Activated CD8-positive, alpha-beta memory T cell treated with anti-CD3 and anti-CD28 coated beads, Interleukin-2, amount 50 U/mL, for 24 hours (primary cell): ENCODE data around the gene PSMA3.
A peak's percentile ranks its signal among the peaks of the same experiment; 100 is the strongest.
"Not testable (repeated sequence)": the region's sequence is repeated elsewhere in the genome, so short reads cannot be mapped to it uniquely, and the experiment has no call there.

Source experiments
- DNase-seq: peaks from one replicate; pipeline ENCODE4 v3.0.0-alpha.2; 2020; ENCODE audit errors: extremely low read depth

The PSMA3 gene

DNA sequence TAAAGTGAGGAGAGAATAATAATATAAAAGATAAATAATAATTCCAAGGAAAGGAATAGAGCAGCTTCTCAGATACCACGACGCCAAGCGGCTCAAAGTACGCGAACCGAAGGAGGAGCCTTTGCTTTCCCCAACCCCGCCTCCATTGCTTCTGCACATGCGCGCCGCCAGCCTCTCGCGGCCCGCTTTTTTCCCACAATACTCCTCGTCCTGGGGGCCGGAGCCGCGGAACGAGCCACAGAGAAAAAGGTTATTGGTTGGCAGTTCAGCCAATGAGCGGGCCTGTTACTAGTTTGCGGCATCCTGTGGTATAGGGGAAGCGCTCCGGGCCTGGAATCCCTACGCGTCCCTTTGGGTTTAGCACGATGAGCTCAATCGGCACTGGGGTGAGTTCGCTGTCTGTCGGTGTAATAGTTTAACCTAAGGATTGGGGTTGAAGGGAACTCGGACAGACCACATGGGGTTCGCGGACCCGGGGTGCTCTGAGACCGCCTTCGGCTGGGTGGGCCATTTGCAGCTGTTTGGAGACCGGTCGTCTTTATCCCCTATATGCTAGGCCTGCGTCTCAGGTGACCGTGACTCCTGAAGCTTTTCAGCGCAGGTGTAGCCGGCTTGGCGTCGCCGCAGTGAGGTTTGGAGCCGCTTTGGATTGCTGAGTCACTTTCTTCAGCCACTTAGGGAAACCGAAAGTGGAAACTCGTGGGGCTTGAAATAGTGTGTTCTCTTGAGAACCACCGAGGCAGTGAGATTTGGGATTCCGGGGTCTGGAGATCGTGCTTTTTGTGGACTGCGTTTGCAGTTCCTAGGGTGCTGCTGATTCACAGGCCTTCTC lies at the start of gene PSMA3:
TSS of gene PSMA3 (plus strand) at position 288 of the 832 bp plus-strand sequence. CDS start at position 366, 78 bp downstream.
- DNase-seq = peak; percentile 98

DNA sequence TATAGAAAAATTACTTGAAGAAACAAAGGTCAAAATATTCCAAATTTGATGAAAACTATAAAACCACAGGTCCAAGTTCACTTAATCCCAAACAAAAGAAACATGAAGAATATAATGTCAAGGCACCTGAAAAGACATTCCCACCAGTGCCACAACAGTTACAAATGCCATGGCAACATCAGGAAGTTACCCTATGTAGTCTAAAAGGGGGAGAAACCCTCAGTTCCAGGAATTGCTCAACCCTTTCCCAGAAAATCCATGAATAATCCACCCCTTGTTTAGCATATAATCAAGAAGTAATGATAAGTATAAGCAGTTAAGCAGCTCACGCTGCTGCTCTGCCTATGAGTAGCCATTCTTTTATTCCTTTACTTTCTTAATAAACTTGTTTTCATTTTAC lies 48.4 kb upstream of the PSMA3 start:
- no peak for DNase-seq

DNA sequence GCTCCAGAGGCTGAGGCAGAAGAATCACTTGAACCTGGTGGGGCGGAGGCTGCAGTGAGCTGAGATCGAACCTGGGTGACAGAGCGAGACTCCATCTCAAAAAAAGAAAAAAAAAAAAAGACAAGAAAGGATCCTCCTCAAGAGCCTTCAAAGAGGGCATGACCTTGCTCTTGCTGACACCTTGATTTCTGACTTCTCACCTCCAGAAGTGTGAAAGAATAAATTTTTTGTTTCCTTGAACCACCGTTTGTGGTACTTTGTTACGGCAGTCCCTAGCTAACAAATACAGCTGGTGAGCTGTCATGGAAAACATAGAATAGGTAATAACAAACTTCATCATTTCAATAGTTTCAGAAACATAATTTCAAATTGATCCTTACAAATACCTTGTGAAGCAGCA lies 46.6 kb upstream of the PSMA3 start:
- no peak for DNase-seq

DNA sequence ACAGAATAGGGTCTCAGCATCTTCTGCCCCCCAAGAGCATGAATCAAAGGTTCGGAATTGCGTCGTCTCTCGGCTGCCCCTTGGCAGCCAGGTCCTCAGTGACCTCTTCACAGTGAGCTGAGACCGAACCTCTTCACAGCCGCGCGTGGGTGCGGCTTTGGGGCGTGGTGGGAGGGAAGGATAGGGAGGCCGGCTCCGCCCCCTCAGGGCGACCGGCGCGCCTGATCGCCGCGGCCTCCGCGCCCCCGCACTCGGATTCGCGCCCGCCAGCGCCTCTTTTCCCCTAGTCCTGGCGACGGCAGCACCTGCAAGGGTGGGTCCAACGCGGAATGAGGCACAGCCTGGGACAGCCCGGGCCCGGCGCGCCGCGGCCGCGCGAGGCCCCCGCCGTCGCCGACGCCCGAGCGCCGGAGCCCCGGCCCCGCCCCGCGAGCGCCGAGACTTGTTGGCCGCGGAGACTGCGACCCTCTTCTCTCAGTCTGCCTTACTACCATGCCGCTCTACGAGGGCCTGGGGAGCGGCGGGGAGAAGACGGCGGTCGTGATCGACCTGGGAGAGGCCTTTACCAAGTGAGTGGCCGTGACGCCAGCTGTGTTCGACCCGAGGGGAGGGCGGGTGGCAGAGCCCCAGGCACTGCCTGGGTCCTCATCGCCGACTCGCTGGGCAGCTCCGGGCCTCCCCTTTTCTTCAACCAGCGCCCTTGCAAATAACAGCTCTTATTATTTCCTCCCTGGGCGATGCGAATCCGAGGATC lies 44.7 kb upstream of the PSMA3 start, which contains the start of gene ACTR10:
TSS of gene ACTR10 (plus strand) at position 424 of the 754 bp plus-strand sequence. CDS start at position 493, 69 bp downstream.
- DNase-seq = peak; percentile 68

DNA sequence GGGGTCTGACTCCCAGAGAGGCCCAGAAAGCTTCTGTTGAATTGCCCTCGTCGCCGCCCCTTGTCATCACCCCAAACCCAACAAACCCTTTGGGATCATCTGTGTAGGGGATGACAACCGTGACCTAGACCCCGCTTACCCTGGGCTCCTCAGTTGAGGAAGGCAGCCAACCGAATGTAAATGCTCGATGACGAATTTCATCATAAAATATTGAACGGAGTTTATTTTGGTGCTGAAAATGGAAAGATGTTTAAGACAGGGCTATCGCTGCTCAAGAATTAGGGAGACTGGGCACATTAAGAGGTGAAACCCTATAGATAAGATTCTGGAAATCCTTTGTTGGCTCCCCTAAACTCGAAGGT lies 44.2 kb upstream of the PSMA3 start:
- no peak for DNase-seq

DNA sequence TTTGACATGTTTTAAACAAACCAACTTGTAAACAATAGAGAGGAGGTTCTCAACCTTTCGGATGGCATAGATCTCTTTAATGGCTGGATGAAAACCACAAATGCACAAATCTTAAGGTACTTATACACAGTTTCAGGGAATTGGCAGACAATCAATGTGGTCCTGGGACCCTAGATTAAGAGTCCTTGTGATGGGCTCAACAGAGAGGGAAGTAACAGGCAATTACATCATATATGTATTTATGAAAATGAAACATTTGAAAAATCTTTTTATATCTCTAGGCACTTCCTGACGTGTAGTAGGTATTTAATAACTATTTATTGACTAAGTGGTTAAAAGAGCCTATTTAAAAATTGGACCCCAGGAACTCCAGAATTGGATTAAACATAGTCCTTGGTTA lies 43.8 kb upstream of the PSMA3 start:
- DNase-seq = no peak

DNA sequence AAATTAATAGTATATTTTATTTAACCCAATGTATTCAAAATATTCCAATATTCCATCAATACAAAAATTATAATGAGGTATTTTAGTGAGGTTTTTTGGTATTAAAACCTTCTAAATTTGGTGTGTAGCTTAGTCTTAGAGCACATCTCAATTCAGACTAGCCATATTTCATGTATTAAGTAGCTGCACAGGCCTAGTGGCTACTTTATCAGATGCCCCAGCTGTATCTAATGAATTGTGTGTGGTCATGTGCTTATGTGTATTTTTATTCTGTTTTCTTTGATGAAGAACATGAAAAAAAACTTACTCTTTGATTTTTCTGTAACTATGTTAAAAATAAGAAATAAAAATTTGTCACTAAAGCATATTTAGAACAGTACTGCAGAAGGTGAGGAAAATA lies 31.5 kb upstream of the PSMA3 start:
- DNase-seq = no peak

DNA sequence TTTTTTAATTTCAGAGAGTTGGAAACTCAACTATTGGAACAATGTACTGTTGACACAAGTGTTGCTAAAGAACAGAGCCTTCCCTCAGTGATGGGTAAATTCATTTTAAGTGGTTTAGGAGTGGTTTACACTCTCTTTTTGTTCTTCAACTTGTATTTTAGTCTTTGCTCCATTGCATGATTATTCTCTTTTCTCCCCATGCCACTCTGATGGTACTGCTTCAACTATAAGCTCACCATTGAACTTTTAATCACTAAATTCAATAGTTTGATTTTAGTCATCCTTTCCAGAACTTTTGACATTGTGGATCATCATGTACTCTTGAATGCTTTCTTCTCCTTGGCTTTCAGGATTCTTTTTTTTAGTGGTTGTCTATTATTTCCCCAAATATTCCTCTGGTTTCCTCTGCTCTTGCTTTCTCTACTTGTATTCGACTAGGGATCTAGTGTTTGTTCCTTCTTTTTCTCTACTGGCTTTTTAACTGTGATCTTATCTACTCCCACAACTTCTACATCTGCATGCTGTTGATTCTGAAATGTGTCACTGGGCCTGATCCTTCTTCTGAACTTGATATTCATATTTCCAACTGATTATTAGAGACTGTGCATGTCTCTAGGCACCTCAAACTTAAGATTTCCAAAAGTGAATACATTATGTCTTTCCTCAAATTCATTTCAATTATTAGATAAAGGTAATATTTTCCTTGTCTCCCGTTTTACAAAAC lies 29.3 kb upstream of the PSMA3 start:
- DNase-seq = no peak

DNA sequence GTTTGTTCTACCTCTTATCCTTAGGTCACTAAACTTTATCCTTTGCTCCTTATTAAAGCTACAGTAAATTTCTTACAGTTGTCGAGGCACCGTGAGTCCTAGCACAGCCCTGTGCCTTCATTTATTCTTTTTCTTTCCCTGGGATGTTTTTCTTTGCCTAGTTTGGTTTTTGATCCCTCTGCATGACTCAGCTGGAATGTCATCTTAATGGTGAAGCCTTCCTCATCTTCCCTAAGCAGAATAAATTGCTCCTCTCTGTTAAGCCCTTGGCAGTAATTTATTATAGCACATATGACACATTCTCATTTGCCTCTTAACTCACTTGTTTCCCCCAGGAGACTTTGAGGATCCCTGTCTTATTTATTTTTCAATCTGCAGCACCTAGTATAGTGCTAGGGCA lies 28.1 kb upstream of the PSMA3 start:
- DNase-seq = no peak

DNA sequence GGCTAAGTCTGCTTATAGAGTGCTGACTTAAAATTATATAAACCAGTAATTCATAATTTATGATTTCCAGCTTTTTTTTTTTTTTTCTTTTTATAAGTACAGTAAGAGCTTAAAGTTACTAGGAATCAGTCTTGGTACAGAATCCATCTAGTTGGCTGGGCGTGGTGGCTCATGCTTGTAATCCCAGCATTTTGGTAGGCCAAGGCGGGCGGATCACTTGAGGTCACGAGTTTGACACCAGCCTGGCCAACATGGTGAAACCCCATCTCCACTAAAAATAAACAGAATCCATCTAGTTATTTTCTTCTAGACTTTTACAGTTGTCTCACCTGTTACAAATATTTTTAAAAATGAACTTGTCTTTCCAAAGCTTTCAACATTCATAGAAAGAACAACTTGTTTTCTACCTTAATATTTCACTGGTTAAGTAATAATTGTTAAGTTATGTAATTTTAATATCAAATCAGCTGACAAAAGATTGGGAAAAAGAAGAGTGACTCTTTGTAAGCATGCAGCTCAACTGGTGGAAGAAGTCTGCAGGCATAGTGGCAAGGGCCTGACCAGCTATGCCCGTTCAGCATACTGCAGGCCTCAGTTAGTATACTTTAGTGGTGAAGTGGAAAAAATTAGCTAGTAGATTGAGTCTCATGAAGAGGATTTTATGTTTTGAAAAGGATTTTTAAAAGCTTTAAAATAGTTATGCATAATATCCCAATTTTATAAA lies 17.4 kb upstream of the PSMA3 start:
- no peak for DNase-seq

DNA sequence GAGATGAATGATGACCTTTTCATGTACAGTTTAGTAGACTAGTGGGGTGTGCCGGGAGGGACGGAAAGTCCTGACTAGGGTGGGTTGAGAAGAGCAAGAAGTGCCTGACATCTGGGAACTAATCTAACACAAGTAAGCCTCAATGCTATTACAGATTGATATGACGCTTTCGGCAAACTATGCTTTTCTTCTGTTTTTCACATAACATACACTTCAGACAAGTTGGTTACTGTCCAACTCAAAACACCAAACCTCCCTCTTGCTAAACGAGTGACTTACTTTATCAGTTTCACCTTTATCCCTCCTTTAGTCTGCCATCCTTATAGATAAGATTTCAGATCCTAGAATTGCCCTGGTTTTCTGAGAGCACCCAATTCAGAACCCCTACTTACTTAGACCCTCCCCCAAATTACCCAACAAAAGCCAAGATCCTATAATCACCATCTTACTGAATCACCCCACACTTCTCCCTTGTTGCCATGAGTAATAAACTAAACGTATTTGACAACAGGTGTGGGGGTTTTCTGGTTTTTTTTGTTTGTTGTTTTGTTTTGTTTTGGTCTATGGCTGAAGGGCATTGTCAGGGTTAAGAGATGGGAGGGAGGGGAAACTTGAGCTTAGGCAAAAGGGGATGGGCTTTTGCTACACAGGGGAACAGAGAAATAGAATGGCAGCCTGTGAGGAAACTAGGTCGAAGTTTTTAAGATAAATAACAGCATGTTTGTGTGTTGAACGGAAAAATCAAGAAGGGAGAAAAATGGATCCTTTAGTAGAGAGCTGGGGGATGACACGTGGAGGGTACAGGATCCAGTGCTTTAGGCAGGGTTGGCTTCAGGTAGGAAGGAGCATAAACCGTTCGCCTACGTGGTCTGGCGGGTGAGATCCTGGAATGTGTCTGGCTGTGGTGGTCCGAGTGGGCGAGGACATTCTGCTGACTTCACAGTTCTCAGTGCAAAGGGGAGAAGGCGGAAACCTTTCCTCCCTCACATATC lies 6.1 kb upstream of the PSMA3 start:
- DNase-seq = no peak

DNA sequence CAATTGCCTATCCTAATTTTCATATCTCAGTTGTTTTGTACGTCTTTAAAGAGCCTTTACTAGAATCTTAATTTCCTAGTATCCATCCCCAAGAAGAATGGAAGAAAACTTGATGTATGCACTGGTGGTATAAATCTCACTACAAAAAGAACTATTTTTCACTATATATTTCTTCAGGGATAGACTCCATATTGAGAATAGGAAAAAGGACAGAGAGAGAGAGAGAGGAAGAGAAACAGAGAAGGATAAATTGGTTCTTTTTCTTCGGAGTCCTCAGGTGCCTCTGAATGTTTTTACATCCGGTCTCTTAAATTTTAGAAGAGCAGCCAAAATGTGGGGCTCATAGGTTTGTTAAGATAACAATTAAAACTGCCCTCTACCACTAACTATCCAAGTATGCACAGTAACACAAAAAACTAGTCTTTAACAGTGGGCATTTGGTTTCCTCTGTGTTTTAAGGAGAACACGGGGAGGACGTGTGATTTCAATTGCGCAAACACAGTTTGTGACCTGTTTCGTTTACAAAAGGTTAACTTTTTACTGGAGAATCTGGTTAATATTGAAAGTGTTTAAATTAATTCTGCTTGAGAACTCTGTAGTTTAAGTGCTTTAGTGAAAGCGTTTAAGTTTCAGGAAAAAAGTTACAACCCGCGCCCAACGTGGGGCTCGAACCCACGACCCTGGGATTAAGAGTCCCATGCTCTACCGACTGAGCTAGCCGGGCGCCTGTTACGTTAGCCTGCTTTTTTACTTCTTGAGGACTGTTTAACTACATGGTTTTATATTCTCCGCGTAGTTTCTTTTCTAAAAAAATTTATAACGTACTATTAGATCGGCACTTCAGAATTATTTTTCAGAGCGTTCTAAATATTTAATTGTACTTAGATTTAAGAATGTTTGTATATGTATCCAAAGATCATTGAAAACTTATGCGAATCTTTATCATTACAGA lies 5.1 kb upstream of the PSMA3 start:
- peak; percentile 60 for DNase-seq

DNA sequence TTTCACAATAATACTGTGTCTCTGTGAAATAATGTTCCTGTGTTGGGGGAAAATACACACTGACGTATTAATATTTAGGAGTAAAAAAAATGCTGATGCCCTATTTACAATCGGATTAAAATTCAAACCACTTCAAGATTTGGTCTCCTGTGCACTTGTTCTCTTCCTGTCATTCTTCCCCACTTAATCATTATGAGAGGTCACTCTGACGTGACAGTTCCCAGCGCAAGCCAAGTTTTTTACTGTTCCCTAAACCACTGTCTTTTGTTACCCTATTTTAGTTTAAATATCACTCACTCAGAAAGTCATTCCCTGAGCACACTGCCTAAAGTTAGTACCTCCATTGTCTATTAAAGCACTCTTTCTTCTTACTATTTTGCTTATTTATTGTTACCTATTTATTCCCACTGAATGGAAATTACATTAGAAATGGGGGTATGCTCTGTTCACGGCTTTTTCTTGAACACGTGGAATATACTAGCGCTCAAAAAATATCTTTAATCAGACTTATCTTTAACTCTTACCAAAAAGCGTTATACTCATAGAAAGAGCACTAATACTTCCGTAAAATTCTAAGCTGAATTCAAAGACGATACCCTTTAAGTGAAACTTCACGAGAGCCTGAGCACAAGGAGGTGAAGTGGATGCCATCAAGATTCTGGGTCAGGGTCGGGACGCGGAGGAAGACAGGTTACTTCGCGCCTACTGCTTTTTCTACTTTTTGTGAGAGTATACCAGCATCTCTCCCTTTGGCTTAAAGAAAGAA lies 670 bp upstream of the PSMA3 start:
- DNase-seq = no peak

DNA sequence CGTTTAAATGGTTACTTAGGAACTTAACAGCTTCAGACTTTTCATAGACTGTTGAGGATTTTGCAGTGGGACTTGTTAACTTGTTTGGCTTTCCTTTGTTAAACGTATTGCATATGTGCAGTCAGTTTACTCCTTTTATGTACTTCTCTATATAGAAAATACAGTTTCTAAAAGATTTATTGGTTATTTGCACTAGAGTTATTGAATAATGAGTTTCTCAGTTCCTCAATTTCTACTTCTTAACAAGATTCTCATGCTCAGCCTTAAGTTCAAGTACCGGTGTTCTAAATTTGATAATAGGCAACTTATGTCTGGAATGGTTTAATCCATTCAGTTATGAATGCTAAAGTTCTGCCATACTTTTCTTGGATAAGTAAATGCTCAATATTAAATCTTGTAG lies 919 bp downstream of the PSMA3 start:
- no peak for DNase-seq

DNA sequence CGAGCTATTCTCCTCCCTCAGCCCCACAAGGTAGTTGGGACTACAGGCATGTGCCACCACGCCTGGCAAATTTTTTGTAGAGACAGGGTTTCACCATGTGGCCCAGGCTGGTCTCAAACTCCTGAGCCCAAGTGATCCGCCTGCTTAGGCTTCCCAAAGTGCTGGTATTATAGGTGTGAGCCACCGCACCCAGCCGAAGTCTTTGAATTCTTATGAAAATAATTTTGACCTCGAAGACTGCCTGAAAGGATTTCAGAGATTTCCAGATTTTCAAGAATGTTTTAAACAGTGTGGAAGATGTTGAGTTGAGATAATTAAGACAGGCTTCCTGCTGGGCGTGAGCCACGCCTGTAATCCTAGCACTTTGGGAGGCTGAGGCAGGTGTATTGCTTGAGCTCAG lies 5.0 kb downstream of the PSMA3 start:
- no peak for DNase-seq

DNA sequence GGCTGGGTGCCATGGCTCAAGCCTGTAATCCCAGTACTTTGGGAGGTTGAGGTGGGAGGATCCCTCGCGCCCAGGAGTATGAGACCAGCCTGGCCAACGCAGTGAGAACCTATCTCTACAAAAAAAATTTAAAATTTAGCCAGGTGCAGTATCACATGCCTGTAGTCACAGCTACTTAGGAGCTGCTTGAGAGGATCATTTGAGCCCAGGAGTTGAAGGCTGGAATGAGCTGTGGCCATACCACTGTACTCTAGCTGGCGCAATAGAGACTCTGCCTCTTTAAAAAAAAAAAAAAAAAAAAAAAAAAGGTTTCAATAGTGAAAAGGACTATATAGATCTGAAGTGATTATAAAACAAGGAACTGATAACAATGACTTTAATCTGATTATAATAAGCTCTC lies 13.5 kb downstream of the PSMA3 start:
- DNase-seq = no peak

DNA sequence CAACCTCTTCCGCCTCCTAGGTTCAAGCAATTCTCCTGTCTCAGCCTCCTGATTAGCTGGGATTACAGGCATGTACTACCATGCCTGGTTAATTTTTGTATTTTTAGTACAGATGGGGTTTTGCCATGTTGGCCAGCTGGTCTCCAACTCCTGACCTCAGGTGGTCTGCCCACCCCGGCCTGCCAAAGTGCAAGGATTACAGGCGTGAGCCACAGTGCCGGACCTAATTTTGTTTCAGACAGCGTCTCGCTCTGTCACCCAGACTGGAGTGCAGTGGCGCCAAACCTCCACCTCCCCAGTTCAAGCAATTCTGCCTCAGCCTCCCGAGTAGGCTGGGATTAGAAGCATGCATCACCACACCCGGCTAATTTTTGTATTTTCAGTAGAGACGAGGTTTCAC lies 17.4 kb downstream of the PSMA3 start:
- not testable (repeated sequence) for DNase-seq

DNA sequence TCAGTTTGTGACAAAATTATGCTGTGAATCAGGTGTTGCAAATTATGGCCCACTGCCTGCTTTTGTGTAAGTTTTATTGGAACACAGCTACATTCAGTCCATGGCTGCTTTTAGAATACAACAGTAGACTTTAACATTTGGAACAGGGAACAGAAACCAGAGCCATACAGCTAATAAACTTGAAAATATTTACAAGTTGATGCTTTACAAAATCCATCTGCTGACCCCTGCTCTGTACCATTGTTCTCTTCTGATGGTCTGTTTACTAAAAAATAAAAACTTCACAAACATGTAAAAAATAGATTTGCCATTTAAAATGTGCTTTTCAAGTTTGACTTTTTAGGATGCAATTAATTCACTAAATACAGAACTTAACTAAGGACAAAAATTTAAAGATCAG lies 20.8 kb downstream of the PSMA3 start:
- DNase-seq = no peak

DNA sequence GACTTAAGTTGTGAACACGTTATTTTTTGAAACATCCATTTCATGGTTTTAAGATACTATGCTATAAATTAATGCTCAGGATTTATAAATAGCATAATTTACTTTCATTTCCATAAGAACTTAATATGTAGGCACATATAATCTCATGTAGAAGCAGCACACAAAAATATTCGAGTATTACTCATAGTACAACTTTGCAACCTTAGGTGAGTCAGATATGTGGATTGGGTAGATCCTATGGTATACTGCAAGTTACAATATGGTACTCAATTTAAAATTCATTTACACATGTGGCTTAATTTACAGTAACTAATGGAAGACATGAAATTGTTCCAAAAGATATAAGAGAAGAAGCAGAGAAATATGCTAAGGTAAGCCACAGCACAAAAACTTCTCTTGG lies 26.0 kb downstream of the PSMA3 start:
- DNase-seq = no peak
